GM12865 (cell line): ENCODE measurements around the gene CGB1.
"Not testable (repeated sequence)": the region's sequence is repeated elsewhere in the genome, so short reads cannot be mapped to it uniquely, and the experiment has no call there.

Experiments
- DNase-seq: peaks from one replicate; pipeline ENCODE4 v3.0.0; 2010; ENCODE audit warnings: low read depth
- H3K4me3 ChIP-seq: 2 replicates; pipeline ENCODE4 v1.5.1; 2011; ENCODE audit warnings: mild to moderate bottlenecking, low read depth, low read length, control low read depth
- TF ChIP-seq, protein P1 (sequence below): IDR thresholded peaks from 2 replicates; pipeline ENCODE4 v1.5.1; 2011; ENCODE audit warnings: low read length, control low read depth, low read depth, inconsistent platforms; ENCODE audit not compliant: insufficient read depth; ENCODE audit errors: missing control alignments

The CGB1 gene

DNA sequence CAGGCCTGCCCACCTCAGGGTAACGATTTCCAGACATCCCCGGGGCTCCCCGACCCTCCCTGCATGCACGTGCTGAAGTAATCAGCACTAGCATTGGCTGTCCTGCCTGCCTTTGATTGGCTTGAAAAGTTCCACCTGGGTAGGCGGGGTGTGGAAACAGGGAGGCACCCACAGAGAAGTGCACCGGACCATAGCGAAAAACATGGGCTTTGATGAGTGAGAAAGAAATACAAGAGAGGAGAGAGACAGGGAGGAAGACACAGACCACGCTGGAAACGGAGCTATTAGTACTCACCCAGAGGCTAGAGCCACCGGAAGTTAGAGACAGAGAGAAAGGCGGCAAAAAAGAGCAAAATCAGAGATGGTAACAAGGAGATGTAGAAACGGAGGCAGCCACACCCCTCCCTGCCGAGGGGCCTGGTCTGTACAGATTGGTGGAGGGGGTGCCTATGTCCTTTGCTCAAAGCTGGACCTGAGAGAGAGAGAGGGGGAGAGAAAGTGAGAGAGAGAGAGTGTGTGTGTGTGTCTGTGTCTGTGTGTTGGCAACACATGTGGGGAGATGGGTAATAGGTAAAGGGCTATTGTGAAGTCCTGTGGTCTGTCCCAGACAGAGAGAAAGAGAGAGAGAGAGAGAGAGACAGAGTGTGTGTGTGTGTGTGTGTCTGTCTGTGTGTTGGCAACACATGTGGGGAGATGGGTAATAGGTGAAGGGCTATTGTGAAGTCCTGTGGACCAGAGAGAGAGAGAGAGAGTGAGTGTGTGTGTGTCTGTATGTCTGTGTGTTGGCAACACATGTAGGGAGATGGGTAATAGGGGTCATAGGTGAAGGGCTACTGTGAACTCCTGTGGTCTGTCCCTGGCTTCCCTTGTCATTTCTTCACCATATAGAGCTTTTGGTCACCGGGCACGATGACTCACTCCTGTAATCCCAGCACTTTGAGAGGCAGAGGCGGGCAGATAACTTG is 15.5 kb downstream of the CGB1 start:
- H3K4me3 ChIP-seq, result no peak overlapping the region
- TF ChIP-seq, protein P1, sequence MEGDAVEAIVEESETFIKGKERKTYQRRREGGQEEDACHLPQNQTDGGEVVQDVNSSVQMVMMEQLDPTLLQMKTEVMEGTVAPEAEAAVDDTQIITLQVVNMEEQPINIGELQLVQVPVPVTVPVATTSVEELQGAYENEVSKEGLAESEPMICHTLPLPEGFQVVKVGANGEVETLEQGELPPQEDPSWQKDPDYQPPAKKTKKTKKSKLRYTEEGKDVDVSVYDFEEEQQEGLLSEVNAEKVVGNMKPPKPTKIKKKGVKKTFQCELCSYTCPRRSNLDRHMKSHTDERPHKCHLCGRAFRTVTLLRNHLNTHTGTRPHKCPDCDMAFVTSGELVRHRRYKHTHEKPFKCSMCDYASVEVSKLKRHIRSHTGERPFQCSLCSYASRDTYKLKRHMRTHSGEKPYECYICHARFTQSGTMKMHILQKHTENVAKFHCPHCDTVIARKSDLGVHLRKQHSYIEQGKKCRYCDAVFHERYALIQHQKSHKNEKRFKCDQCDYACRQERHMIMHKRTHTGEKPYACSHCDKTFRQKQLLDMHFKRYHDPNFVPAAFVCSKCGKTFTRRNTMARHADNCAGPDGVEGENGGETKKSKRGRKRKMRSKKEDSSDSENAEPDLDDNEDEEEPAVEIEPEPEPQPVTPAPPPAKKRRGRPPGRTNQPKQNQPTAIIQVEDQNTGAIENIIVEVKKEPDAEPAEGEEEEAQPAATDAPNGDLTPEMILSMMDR, result no peak
- no peak for DNase-seq

DNA sequence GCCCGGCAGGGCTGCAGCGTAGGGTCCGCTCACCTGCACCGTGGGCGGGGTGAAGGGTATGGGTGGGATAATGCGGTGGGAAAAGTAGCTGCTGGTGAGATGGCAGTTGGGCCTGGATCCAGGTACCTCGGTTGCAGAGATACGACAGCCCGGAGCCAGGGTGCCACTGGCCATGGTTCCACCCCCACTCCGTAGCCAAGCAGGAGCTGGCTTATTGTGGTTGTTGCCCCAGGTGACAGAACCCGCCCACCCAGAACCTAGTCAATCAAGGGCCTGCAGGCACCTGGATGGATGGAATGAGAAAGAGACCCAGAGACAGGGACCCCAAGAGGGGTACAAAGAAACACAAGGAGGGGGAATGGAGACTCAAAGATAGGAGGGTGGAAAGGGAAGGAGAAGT is 16.4 kb downstream of the CGB1 start:
- no peak for DNase-seq
- no peak overlapping the region for H3K4me3 ChIP-seq
- TF ChIP-seq, protein P1, result no peak

DNA sequence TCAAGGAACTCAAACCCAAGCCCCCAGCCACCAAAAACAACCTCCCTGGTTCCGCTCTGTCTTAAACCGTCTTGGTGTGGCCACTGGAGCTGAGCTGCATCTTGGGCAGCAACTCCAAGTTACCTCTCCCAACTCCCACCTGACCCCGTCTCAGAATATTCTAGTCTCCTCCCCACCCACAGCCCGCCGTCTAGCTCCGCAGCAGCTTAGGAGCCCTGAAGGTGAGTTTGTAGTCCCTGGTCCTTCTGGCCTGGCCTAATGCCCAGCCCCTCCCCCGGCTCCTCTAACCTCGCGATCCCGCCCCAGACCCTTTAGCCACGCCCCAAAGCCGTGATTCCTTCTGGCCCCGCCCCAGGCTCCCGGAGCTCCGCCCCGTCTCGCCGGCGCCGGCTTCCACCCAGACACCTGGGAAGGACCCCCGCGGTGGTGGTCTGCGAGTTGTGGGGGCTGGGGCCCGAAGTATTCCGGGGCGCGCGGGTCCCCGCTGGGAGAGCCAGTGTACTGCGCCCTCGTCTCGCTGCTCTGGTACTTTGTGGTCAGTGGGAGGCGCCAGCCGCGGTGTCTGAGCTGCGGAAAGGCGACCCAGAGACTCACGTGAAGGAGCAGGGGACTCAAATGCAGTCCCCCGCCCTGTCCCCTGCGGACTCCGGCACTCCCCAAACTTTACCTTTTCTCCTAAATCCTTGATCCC is 17.3 kb downstream of the CGB1 start:
- TF ChIP-seq, protein P1, result no peak
- peak; percentile 41 for DNase-seq
- no peak overlapping the region for H3K4me3 ChIP-seq

DNA sequence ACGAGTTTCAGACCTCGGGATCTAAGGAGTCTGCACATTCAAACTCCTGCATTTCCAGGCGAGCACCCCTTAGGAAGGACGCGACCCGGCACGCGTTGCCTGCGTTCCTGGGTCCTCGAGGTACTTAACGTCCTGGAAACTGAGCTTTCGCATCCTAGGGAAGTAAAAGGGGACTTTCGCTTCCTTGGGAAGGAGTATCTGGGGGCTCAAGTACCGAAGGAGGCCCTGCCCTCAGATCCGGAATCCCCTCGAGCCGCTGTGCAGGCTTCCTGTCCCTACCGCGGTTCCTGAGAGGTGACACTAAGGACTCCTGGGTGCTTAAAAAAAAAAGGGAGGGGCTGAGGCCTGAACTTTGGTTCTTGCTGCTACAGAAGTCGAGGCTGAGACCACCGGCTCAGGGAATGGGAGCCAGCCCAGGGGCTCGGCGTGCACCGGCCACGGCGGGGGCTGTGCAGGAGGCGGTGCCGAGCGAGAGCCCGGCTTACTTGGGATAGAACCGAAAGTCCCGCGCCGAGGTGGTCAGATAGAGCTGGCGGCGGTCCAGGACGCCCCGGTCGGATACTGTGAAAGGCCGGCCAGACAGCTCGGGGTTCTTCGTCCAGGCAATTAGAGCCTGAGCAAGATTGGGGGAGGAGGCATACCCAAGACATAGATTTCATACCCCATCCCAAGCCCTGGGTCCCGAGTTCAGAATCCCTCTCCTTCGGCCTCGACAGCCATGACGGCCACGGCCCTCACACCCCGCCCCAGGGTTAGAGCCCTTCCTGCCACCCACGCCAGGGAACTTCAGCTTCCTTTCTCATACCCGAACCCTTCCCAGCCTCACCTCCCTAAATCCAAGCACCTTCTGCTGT is 18.1 kb downstream of the CGB1 start:
- H3K4me3 ChIP-seq, result peak overlapping the region; percentile 0

DNA sequence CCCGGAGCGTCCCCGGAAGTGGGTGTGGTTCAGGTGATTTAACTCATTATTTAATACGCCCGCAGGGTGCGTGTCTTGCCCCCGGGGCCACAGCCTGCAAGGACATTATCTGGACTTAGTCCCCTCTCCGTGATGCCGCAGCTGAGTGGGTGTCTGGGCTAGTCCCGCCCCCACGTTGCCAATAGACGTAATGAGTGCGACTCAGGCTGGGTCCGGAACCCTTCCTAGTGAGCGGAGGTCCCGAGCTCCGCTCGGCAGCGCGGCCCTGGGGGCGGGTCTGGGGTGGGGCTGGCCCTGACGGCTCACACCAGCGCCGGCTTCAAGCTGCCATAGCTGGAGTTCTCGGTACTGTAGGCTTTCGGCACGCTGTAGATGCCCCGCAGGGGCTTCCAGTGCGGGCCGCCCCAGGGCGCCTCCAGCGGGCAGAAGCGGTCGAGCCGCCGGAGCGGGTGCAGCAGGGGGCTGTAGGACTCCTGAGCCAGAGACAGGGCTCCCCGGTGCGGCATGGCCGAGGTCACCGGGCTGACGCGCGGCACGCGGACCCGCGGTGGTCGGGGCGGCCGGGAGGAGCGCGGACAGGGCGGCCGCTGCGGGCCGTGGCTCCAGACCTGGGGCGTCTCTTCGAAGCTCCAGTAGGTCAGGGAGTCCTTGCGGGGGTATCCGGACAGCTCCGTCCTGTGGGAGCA is 18.9 kb downstream of the CGB1 start:
- peak; percentile 64 for DNase-seq
- TF ChIP-seq, protein P1, result peak; percentile 57
- H3K4me3 ChIP-seq, result peak overlapping the region; percentile 0

More for the DNA sequence above, 18.1 kb downstream of the CGB1 start:
- DNase-seq, result not testable (repeated sequence)

DNA sequence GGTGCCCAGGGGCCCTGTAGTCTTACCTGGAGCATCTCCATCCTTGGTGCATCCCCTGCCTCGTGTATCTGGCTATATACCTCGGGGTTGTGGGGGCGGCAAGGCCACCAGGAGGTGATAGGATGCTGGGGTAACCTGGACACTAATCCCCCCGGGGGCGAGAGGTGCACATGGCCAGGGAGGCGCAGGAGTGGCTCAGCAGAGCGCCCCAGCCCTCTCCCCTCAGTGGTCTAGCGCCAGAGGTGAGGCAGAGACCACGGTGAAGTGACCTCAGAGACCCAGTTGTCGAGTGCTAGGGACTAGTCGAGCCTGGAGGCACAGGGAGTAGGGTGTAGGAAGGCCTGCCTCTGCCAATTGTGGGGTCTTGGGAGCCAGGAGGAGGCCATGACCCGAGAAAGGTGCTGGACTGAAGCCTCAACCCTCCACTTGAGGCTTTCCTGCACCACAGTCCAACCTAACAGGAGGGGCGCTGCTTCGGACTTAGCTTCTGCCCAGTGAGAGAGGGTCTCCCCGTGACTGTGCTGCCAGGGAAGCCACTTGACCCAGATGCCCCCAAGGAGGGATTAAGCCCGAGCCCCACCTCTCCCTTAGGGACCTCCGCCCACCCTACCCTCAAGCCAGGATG is 19.5 kb downstream of the CGB1 start, which contains the start of gene LHB:
Gene LHB (minus strand): TSS at position 51 of the 625 bp plus-strand sequence. CDS start 10 bp downstream, at position 41.
- DNase-seq, result no peak
- TF ChIP-seq, protein P1, result no peak
- H3K4me3 ChIP-seq, result peak within 1 kb of the TSS; percentile 0
